H9 (cell line): ENCODE results near the gene FNIP2. TPM values are rescaled to one million over a fixed set of nuclear protein-coding genes. Genes with fewer than 3 reads are reported as not detected.

Source experiments
- DNase-seq: peaks from one replicate; pipeline ENCODE4 v3.0.0-alpha.2; 2017
- H2AFZ ChIP-seq: one replicate; pipeline ENCODE4 v1.6.1; 2013; ENCODE audit warnings: mild to moderate bottlenecking, low read length, control low read depth, moderate library complexity
- H2AK5ac ChIP-seq: 2 replicates; pipeline ENCODE4 v1.6.1; 2013; ENCODE audit warnings: low read length, control low read depth, mixed read lengths; ENCODE audit not compliant: insufficient read length
- H2BK120ac ChIP-seq: one replicate; pipeline ENCODE4 v1.6.1; 2013; ENCODE audit warnings: low read depth, mild to moderate bottlenecking, low read length, control low read depth, inconsistent platforms; ENCODE audit not compliant: poor library complexity, severe bottlenecking
- H2BK12ac ChIP-seq: 2 replicates; pipeline ENCODE4 v1.6.1; 2013; ENCODE audit warnings: low read length, control low read depth, mixed read lengths, low read depth; ENCODE audit not compliant: insufficient read length
- H2BK15ac ChIP-seq: 2 replicates; pipeline ENCODE4 v1.6.1; 2013; ENCODE audit warnings: low read depth, low read length, control low read depth
- H2BK20ac ChIP-seq: one replicate; pipeline ENCODE4 v1.6.1; 2013; ENCODE audit warnings: low read depth, mild to moderate bottlenecking, low read length, control low read depth, inconsistent platforms; ENCODE audit not compliant: poor library complexity, severe bottlenecking
- H2BK5ac ChIP-seq: 2 replicates; pipeline ENCODE4 v1.6.1; 2013; ENCODE audit warnings: low read length, control low read depth, mixed read lengths; ENCODE audit not compliant: insufficient read length
- H3K14ac ChIP-seq: 2 replicates; pipeline ENCODE4 v1.6.1; 2013; ENCODE audit warnings: low read length, control low read depth; ENCODE audit not compliant: insufficient read depth
- H3K18ac ChIP-seq: 2 replicates; pipeline ENCODE4 v1.6.1; 2013; ENCODE audit warnings: low read depth, mild to moderate bottlenecking, mixed read lengths, low read length, control low read depth; ENCODE audit not compliant: insufficient read length
- H3K23ac ChIP-seq: 2 replicates; pipeline ENCODE4 v1.6.1; 2013; ENCODE audit warnings: low read length, control low read depth, mixed read lengths, low read depth; ENCODE audit not compliant: insufficient read length
- H3K23me2 ChIP-seq: 2 replicates; pipeline ENCODE4 v1.6.1; 2013; ENCODE audit warnings: low read depth, mild to moderate bottlenecking, mixed read lengths, low read length, control low read depth; ENCODE audit not compliant: insufficient read length, poor library complexity, severe bottlenecking
- H3K27ac ChIP-seq: 2 replicates; pipeline ENCODE4 v1.5.1; 2013; ENCODE audit warnings: low read length, control low read depth, mixed read lengths, low read depth; ENCODE audit not compliant: insufficient read length
- H3K27me3 ChIP-seq: 2 replicates; pipeline ENCODE4 v1.6.1; 2013; ENCODE audit warnings: low read length, control low read depth, inconsistent platforms; ENCODE audit not compliant: insufficient read depth
- H3K4ac ChIP-seq: 2 replicates; pipeline ENCODE4 v1.6.1; 2013; ENCODE audit warnings: low read depth, mild to moderate bottlenecking, control low read depth, inconsistent platforms, low read length, moderate library complexity
- H3K4me1 ChIP-seq: 2 replicates; pipeline ENCODE4 v1.6.1; 2013; ENCODE audit warnings: low read length, control low read depth, inconsistent platforms; ENCODE audit not compliant: insufficient read depth
- H3K4me2 ChIP-seq: 2 replicates; pipeline ENCODE4 v1.6.1; 2013; ENCODE audit warnings: low read length, control low read depth, mixed read lengths; ENCODE audit not compliant: insufficient read length, insufficient read depth
- H3K56ac ChIP-seq: 2 replicates; pipeline ENCODE4 v1.6.1; 2013; ENCODE audit warnings: low read depth, mild to moderate bottlenecking, mixed read lengths, low read length, control low read depth; ENCODE audit not compliant: insufficient read length
- H3K79me1 ChIP-seq: 2 replicates; pipeline ENCODE4 v1.6.1; 2013; ENCODE audit warnings: low read depth, mild to moderate bottlenecking, moderate library complexity, low read length, control low read depth, inconsistent platforms; ENCODE audit not compliant: insufficient read depth, poor library complexity, severe bottlenecking
- H3K79me2 ChIP-seq: 2 replicates; pipeline ENCODE4 v1.6.1; 2013; ENCODE audit warnings: low read length, control low read depth, inconsistent platforms; ENCODE audit not compliant: insufficient read depth
- H3K9ac ChIP-seq: 2 replicates; pipeline ENCODE4 v1.6.1; 2013; ENCODE audit warnings: low read length, control low read depth, mixed read lengths; ENCODE audit not compliant: insufficient read length; ENCODE audit errors: extremely low read depth
- H3K9me3 ChIP-seq: one replicate; pipeline ENCODE4 v1.6.1; 2013; ENCODE audit warnings: low read depth, low read length, inconsistent platforms; ENCODE audit not compliant: control insufficient read depth
- H3T11ph ChIP-seq: one replicate; pipeline ENCODE4 v1.6.1; 2013; ENCODE audit warnings: mild to moderate bottlenecking, low read length, control low read depth, inconsistent platforms
- H4K20me1 ChIP-seq: one replicate; pipeline ENCODE4 v1.6.1; 2013; ENCODE audit not compliant: control insufficient read depth, insufficient read length, insufficient read depth
- H4K5ac ChIP-seq: 2 replicates; pipeline ENCODE4 v1.6.1; 2013; ENCODE audit warnings: low read depth, mild to moderate bottlenecking, mixed read lengths, low read length, control low read depth; ENCODE audit not compliant: insufficient read length
- H4K8ac ChIP-seq: replicated peaks from 2 replicates; pipeline ENCODE4 v1.6.1; 2013; ENCODE audit warnings: low read length, control low read depth, mixed read lengths, low read depth; ENCODE audit not compliant: insufficient read length
- H4K91ac ChIP-seq: 2 replicates; pipeline ENCODE4 v1.6.1; 2013; ENCODE audit warnings: low read depth, mild to moderate bottlenecking, moderate library complexity, mixed read lengths, low read length, control low read depth; ENCODE audit not compliant: insufficient read length
- H3K27ac Mint-ChIP-seq, 3 experiments: 2 replicates in 2 of 3; 3 replicates in 1 of 3; pipeline ENCODE4 v1.8.0; 2020 to 2021; ENCODE audit warnings: mixed read lengths in 3 of 3, mild to moderate bottlenecking in 1 of 3, moderate library complexity in 1 of 3
- H3K27me3 Mint-ChIP-seq: 2 replicates; pipeline ENCODE4 v1.8.0; 2021; ENCODE audit warnings: low read depth, mild to moderate bottlenecking, moderate library complexity, mixed read lengths
- H3K36me3 Mint-ChIP-seq, 3 experiments: 2 replicates in 2 of 3; 3 replicates in 1 of 3; pipeline ENCODE4 v1.8.0; 2020 to 2021; ENCODE audit warnings: low read depth in 3 of 3, mixed read lengths in 3 of 3; ENCODE audit not compliant: insufficient read depth in 1 of 3
- H3K4me1 Mint-ChIP-seq, 2 experiments: 2 replicates each; pipeline ENCODE4 v1.8.0; 2020; ENCODE audit warnings: mixed read lengths in 2 of 2
- H3K4me3 Mint-ChIP-seq, 2 experiments: 2 replicates in 1 of 2; 3 replicates in 1 of 2; pipeline ENCODE4 v1.8.0; 2020 to 2021; ENCODE audit warnings: mild to moderate bottlenecking in 2 of 2, mixed read lengths in 2 of 2, moderate library complexity in 1 of 2
- H3K9me3 Mint-ChIP-seq, 2 experiments: 2 replicates in 1 of 2; 3 replicates in 1 of 2; pipeline ENCODE4 v1.8.0; 2020; ENCODE audit warnings: mild to moderate bottlenecking in 2 of 2, mixed read lengths in 2 of 2, moderate library complexity in 1 of 2
- WGBS: extraction: QIAGEN DNeasy Blood & Tissue Kit; methylation state at CpG from one replicate; pipeline ENCODE4 v1.1.7; 2013; ENCODE audit warnings: missing lambda C conversion rate, low lambda C conversion rate, mixed read lengths; ENCODE audit not compliant: insufficient read length; ENCODE audit errors: extremely low coverage; 5-methylcytosine and 5-hydroxymethylcytosine counted together
- total RNA-seq: library from RNA; stranded (reverse); gene quantifications from 2 replicates; pipeline ENCODE4 v1.2.1, GENCODE V29; 2021
- TF ChIP-seq, protein P1 (sequence below): fragments of 200-600 bp; sonication (generic); conservative IDR thresholded peaks from 3 replicates; pipeline ENCODE4 v1.8.0; 2021; ENCODE audit warnings: antibody characterized with exemption, mild to moderate bottlenecking

The FNIP2 gene
- total RNA-seq, 1 experiment from 2014 or later, result 9.6 TPM

DNA sequence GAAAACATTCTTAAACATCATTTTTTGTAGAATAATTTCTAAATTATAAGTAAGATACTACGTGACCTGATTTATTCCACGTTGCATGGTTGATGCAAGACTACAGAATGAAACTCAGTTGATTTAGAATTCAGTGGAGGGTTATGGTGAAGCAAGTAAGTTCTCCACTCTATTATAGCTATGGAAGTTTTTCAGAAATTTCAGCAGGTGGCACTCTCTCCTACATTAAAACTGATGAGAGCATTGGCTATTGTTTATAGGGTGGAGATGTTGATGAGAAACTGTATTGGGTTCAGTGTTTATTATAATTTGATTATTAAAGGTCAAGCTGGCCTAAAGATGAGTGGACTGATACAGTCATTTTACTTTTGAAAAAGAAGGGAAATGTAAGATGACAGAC lies 88.0 kb downstream of the FNIP2 start:
- H3K4me1 ChIP-seq, result no peaks in the 10 kb centered on the region
- no peak overlapping the region for H2BK15ac ChIP-seq
- Mint-ChIP-seq H3K36me3 (peaks cover 2 to 7% (median 3%) of the 10 kb centered on the region in 3 experiments; a peak in 3 of 7 replicates), H3K27me3 (no peaks in the 10 kb centered on the region), H3K4me3 (no peak overlapping the region), H3K9me3 (no peaks in the 10 kb centered on the region), H3K27ac (no peak overlapping the region), H3K4me1 (no peaks in the 10 kb centered on the region)
- H3K56ac ChIP-seq, result no peak overlapping the region
- H2BK120ac ChIP-seq, result no peak overlapping the region
- H3K18ac ChIP-seq, result no peak overlapping the region
- no peak overlapping the region for H3K4ac ChIP-seq
- TF ChIP-seq, protein P1, sequence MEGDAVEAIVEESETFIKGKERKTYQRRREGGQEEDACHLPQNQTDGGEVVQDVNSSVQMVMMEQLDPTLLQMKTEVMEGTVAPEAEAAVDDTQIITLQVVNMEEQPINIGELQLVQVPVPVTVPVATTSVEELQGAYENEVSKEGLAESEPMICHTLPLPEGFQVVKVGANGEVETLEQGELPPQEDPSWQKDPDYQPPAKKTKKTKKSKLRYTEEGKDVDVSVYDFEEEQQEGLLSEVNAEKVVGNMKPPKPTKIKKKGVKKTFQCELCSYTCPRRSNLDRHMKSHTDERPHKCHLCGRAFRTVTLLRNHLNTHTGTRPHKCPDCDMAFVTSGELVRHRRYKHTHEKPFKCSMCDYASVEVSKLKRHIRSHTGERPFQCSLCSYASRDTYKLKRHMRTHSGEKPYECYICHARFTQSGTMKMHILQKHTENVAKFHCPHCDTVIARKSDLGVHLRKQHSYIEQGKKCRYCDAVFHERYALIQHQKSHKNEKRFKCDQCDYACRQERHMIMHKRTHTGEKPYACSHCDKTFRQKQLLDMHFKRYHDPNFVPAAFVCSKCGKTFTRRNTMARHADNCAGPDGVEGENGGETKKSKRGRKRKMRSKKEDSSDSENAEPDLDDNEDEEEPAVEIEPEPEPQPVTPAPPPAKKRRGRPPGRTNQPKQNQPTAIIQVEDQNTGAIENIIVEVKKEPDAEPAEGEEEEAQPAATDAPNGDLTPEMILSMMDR, result peak; percentile 76
- H4K91ac ChIP-seq, result no peak overlapping the region
- no peak overlapping the region for H2AFZ ChIP-seq
- no peak overlapping the region for H3K9ac ChIP-seq
- H4K20me1 ChIP-seq, result no peaks in the 10 kb centered on the region
- H2BK12ac ChIP-seq, result no peak overlapping the region
- H3K79me2 ChIP-seq, result no peaks in the 10 kb centered on the region
- H3K23ac ChIP-seq, result no peak overlapping the region
- no peak overlapping the region for H4K8ac ChIP-seq
- no CpG with 5 or more reads among the region's 2 CpGs for WGBS
- H4K5ac ChIP-seq, result no peak overlapping the region
- H3K14ac ChIP-seq, result no peak overlapping the region
- no peak overlapping the region for H2AK5ac ChIP-seq
- no peak overlapping the region for H2BK20ac ChIP-seq
- H3K23me2 ChIP-seq, result no peaks in the 10 kb centered on the region
- no peak overlapping the region for H3K4me2 ChIP-seq
- no peaks in the 10 kb centered on the region for H3K79me1 ChIP-seq
- H3K27me3 ChIP-seq, result no peaks in the 10 kb centered on the region
- no peaks in the 10 kb centered on the region for H3K9me3 ChIP-seq
- DNase-seq, result no peak
- H2BK5ac ChIP-seq, result no peak overlapping the region
- no peak overlapping the region for H3K27ac ChIP-seq
- H3T11ph ChIP-seq, result no peak overlapping the region
